DOHH2 (cell line): Measurements from ENCODE around the gene AMPH.

Experiments used
- H3F3A ChIP-seq: fragments of 200-600 bp; sonication (generic), shearing (Covaris generic); 2 replicates; pipeline ENCODE4 v1.6.0; 2016; ENCODE audit warnings: antibody characterized with exemption, mild to moderate bottlenecking; ENCODE audit not compliant: control insufficient read depth, insufficient read depth
- H3K27ac ChIP-seq: fragments of 200-600 bp; sonication (generic); 2 replicates; pipeline ENCODE4 v1.5.1; 2014; ENCODE audit warnings: low read depth, mild to moderate bottlenecking, low read length, moderate library complexity
- H3K27me3 ChIP-seq: fragments of 200-600 bp; sonication (generic); 2 replicates; pipeline ENCODE4 v1.6.1; 2014; ENCODE audit warnings: mild to moderate bottlenecking, low read length, mixed read lengths; ENCODE audit not compliant: control insufficient read depth
- H3K36me3 ChIP-seq: fragments of 200-600 bp; sonication (generic); 2 replicates; pipeline ENCODE4 v1.6.1; 2014; ENCODE audit warnings: mild to moderate bottlenecking, low read length, moderate library complexity, mixed read lengths; ENCODE audit not compliant: control insufficient read depth
- H3K4me1 ChIP-seq: fragments of 200-600 bp; sonication (generic); 2 replicates; pipeline ENCODE4 v1.6.1; 2014; ENCODE audit warnings: mild to moderate bottlenecking, low read length, mixed read lengths; ENCODE audit not compliant: control insufficient read depth
- H3K4me2 ChIP-seq: fragments of 200-600 bp; sonication (generic); 2 replicates; pipeline ENCODE4 v1.6.0; 2014; ENCODE audit warnings: mild to moderate bottlenecking, low read length, moderate library complexity
- H3K4me3 ChIP-seq: fragments of 200-600 bp; sonication (generic); 2 replicates; pipeline ENCODE4 v1.5.1; 2014; ENCODE audit warnings: mild to moderate bottlenecking, low read length, mixed read lengths
- H3K79me2 ChIP-seq: fragments of 200-600 bp; sonication (generic); 2 replicates; pipeline ENCODE4 v1.6.1; 2014; ENCODE audit warnings: mild to moderate bottlenecking, low read length, mixed read lengths; ENCODE audit not compliant: control insufficient read depth
- H3K9me2 ChIP-seq: fragments of 200-600 bp; sonication (generic); replicated peaks from 2 replicates; pipeline ENCODE4 v1.6.1; 2014; ENCODE audit warnings: mild to moderate bottlenecking, low read length, mixed read lengths; ENCODE audit not compliant: control insufficient read depth
- H3K9me3 ChIP-seq: fragments of 200-600 bp; sonication (generic); 2 replicates; pipeline ENCODE4 v1.6.1; 2014; ENCODE audit warnings: antibody characterized with exemption, low read length, mixed read lengths; ENCODE audit not compliant: control insufficient read depth, insufficient read depth
- H4K20me1 ChIP-seq: fragments of 200-600 bp; sonication (generic); 2 replicates; pipeline ENCODE4 v1.6.0; 2014; ENCODE audit warnings: low read depth, mild to moderate bottlenecking, antibody characterized with exemption, low read length, moderate library complexity; ENCODE audit not compliant: control insufficient read depth, insufficient read depth
- CTCF ChIP-seq: fragments of 200-600 bp; sonication (generic); IDR thresholded peaks from one replicate; pipeline ENCODE4 v1.5.1; 2014; ENCODE audit warnings: antibody characterized with exemption, mild to moderate bottlenecking, low read depth, low read length; ENCODE audit not compliant: poor library complexity, severe bottlenecking
- EZH2phosphoT487 ChIP-seq: fragments of 200-600 bp; sonication (generic); IDR thresholded peaks from 2 replicates; pipeline ENCODE4 v1.6.1; 2017; ENCODE audit warnings: borderline replicate concordance, mild to moderate bottlenecking, antibody characterized with exemption, low read length, moderate library complexity, mixed read lengths

Gene AMPH

GRCh38 chr7:38558761-38559345 lies 72.3 kb downstream of the AMPH start:
- Histone ChIP-seq H3K79me2 (no peaks in the 10 kb centered on the region), H3K9me2 (no peaks in the 10 kb centered on the region), H3K27me3 (no peaks in the 10 kb centered on the region), H4K20me1 (no peaks in the 10 kb centered on the region), H3K36me3 (no peaks in the 10 kb centered on the region), H3K9me3 (no peaks in the 10 kb centered on the region), H3K27ac (no peak overlapping the region), H3K4me3 (no peak overlapping the region), H3F3A (no peaks in the 10 kb centered on the region), H3K4me2 (no peak overlapping the region), H3K4me1 (no peaks in the 10 kb centered on the region)
- TF ChIP-seq EZH2phosphoT487 (no peak), CTCF (no peak)

- Histone ChIP-seq H3K27me3 (no peaks in the 10 kb centered on the region), H4K20me1 (no peaks in the 10 kb centered on the region), H3K4me2 (no peak overlapping the region), H3F3A (no peaks in the 10 kb centered on the region), H3K36me3 (no peaks in the 10 kb centered on the region), H3K9me3 (no peaks in the 10 kb centered on the region), H3K79me2 (no peaks in the 10 kb centered on the region), H3K27ac (no peak overlapping the region), H3K4me1 (no peaks in the 10 kb centered on the region), H3K9me2 (no peaks in the 10 kb centered on the region), H3K4me3 (no peak overlapping the region)
- no peak for TF ChIP-seq CTCF
- no peak for TF ChIP-seq EZH2phosphoT487
Observed at GRCh38 chr7:38554586-38554985, 76.6 kb downstream of the AMPH start.

- Histone ChIP-seq H4K20me1 (no peaks in the 10 kb centered on the region), H3K27me3 (no peaks in the 10 kb centered on the region), H3K36me3 (no peaks in the 10 kb centered on the region), H3F3A (no peaks in the 10 kb centered on the region), H3K4me3 (no peak overlapping the region), H3K27ac (no peak overlapping the region), H3K79me2 (no peaks in the 10 kb centered on the region), H3K4me2 (no peak overlapping the region), H3K4me1 (no peaks in the 10 kb centered on the region), H3K9me2 (no peaks in the 10 kb centered on the region), H3K9me3 (no peaks in the 10 kb centered on the region)
- TF ChIP-seq CTCF (no peak), EZH2phosphoT487 (no peak)
Observed at GRCh38 chr7:38550836-38551235, 80.3 kb downstream of the AMPH start.

GRCh38 chr7:38548605-38549004 lies 82.6 kb downstream of the AMPH start:
- Histone ChIP-seq H3K9me3 (no peaks in the 10 kb centered on the region), H3K79me2 (no peaks in the 10 kb centered on the region), H3K9me2 (no peaks in the 10 kb centered on the region), H3K4me1 (no peaks in the 10 kb centered on the region), H3K4me3 (no peak overlapping the region), H4K20me1 (no peaks in the 10 kb centered on the region), H3K36me3 (no peaks in the 10 kb centered on the region), H3F3A (no peaks in the 10 kb centered on the region), H3K4me2 (no peak overlapping the region), H3K27ac (no peak overlapping the region), H3K27me3 (no peaks in the 10 kb centered on the region)
- no peak for TF ChIP-seq CTCF
- TF ChIP-seq EZH2phosphoT487, result no peak
